Measurements from ENCODE around the gene TIGD1.
"Not testable (repeated sequence)": the region's sequence is repeated elsewhere in the genome, so short reads cannot be mapped to it uniquely, and the experiment has no call there.

Gene TIGD1

DNA sequence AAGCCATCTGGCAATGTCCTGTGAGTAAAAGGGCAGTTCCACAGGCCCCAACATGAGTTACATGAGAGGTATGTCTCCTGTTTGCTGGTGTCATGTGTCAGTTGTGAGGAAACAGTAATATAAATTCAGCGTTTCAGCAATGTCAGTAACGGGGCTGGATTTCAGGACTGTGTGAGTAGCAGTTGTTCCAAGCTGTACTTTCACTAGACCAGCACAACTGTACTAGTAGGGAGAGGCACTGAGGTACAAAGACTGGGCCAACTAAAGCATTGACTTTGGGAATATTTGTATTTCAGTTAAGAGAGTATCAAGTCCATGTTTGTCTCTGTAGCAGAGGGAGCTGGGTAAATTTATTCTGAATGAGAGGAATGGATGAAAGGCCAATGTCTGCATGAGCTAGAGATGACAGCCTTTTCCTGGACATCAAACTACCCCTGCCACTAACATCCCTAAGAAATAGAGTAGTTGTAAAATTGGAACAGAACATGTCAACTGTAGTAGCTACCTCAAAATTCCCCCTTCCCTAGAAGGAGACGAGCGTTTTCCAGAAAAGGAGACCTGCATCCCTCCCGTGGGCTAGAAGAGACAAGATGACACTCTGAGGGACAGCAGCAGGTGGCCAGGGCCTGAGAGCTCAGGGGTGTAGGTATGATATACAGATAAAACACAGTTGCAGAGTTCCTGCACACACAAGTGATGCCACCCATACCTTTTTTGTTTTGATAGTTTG lies 24.5 kb upstream of the TIGD1 start:
- no peaks in the 10 kb centered on the region for H3K4me1 ChIP-seq (ENCODE audit: low read length)
- H4K20me1 ChIP-seq (ENCODE audit: insufficient read depth, low read length), result no peaks in the 10 kb centered on the region
- H3K9me3 ChIP-seq (ENCODE audit: insufficient read depth, low read length), result no peaks in the 10 kb centered on the region
- H3K27me3 ChIP-seq (ENCODE audit: low read depth, low read length), result no peaks in the 10 kb centered on the region
- no peak for TF ChIP-seq CTCF (IDR thresholded peaks at IDR 0.05; ENCODE audit: low read depth, low read length)
- TF ChIP-seq EZH2phosphoT487 (IDR thresholded peaks at IDR 0.05; ENCODE audit: low read depth), result no peak
- H3K4me2 ChIP-seq (ENCODE audit: low read length), result no peak overlapping the region
- no peak overlapping the region for H3K4me3 ChIP-seq (ENCODE audit: low read length)
- H2AFZ ChIP-seq (ENCODE audit: low read depth, low read length), result no peak overlapping the region
- H3K27ac ChIP-seq (ENCODE audit: low read length), result no peak overlapping the region
- peaks cover 2% of the 10 kb centered on the region for H3K36me3 ChIP-seq (replicated peaks; ENCODE audit: low read depth, low read length)
- H3K9ac ChIP-seq (ENCODE audit: low read length), result no peak overlapping the region
- no peaks in the 10 kb centered on the region for H3K79me2 ChIP-seq (ENCODE audit: low read length)

DNA sequence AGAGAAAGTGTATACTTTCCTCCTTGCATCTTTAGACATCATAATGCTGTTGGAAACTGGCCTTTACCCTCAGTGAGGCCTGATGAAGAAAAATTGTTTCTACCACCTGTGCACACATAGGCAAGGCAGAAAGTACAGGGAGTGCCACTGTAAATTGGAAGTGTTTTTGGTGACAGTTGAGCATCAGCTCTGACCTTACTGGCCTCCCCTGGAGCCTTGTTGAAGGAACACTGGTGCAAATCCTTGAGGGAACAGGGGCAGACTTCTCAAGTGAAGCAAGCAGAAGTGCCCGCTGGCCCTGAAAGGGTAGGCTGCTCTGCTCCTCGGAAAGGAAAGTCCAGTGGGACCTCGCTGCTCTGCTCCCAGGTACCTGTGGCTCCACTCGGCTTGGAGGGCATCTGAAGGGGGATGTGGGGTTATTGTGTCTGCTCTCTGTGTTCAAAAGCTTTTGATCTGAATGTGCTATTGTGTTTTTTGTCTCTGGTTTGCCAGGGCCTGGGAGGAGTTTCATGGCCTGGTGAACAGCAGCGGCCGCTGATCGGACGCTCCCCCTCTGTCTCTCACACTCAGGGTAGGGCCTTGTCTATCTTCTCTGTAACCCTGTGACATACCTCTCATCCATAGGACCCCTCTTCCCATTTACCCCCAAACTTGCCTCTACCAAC lies 23.5 kb upstream of the TIGD1 start:
- Histone ChIP-seq H3K9me3 (ENCODE audit: insufficient read depth, low read length) (no peaks in the 10 kb centered on the region), H3K79me2 (ENCODE audit: low read length) (no peaks in the 10 kb centered on the region), H2AFZ (ENCODE audit: low read depth, low read length) (no peak overlapping the region), H3K4me1 (ENCODE audit: low read length) (no peaks in the 10 kb centered on the region), H3K27me3 (ENCODE audit: low read depth, low read length) (no peaks in the 10 kb centered on the region), H3K4me3 (ENCODE audit: low read length) (no peak overlapping the region), H3K4me2 (ENCODE audit: low read length) (no peak overlapping the region), H3K36me3 (replicated peaks; ENCODE audit: low read depth, low read length) (peaks cover 3% of the 10 kb centered on the region), H3K9ac (ENCODE audit: low read length) (no peak overlapping the region), H4K20me1 (ENCODE audit: insufficient read depth, low read length) (no peaks in the 10 kb centered on the region), H3K27ac (ENCODE audit: low read length) (no peak overlapping the region)
- TF ChIP-seq CTCF (IDR thresholded peaks at IDR 0.05; ENCODE audit: low read depth, low read length) (no peak), EZH2phosphoT487 (IDR thresholded peaks at IDR 0.05; ENCODE audit: low read depth) (no peak)

GRCh38 chr2:232573042-232573441 lies 22.7 kb upstream of the TIGD1 start:
- H4K20me1 ChIP-seq (ENCODE audit: insufficient read depth, low read length), result no peaks in the 10 kb centered on the region
- no peaks in the 10 kb centered on the region for H3K9me3 ChIP-seq (ENCODE audit: insufficient read depth, low read length)
- no peaks in the 10 kb centered on the region for H3K79me2 ChIP-seq (ENCODE audit: low read length)
- H3K36me3 ChIP-seq (replicated peaks; ENCODE audit: low read depth, low read length), result peaks cover 3% of the 10 kb centered on the region
- no peak overlapping the region for H2AFZ ChIP-seq (ENCODE audit: low read depth, low read length)
- no peaks in the 10 kb centered on the region for H3K4me1 ChIP-seq (ENCODE audit: low read length)
- no peaks in the 10 kb centered on the region for H3K27me3 ChIP-seq (ENCODE audit: low read depth, low read length)
- no peak overlapping the region for H3K4me3 ChIP-seq (ENCODE audit: low read length)
- H3K27ac ChIP-seq (ENCODE audit: low read length), result no peak overlapping the region
- TF ChIP-seq CTCF (IDR thresholded peaks at IDR 0.05; ENCODE audit: low read depth, low read length) (no peak), EZH2phosphoT487 (IDR thresholded peaks at IDR 0.05; ENCODE audit: low read depth) (no peak)
- H3K4me2 ChIP-seq (ENCODE audit: low read length), result no peak overlapping the region
- no peak overlapping the region for H3K9ac ChIP-seq (ENCODE audit: low read length)

- TF ChIP-seq EZH2phosphoT487 (IDR thresholded peaks at IDR 0.05; ENCODE audit: low read depth), result no peak
- no peak for TF ChIP-seq CTCF (IDR thresholded peaks at IDR 0.05; ENCODE audit: low read depth, low read length)
- Histone ChIP-seq H3K27ac (ENCODE audit: low read length) (no peak overlapping the region), H3K9me3 (ENCODE audit: insufficient read depth, low read length) (no peaks in the 10 kb centered on the region), H3K4me2 (ENCODE audit: low read length) (no peak overlapping the region), H2AFZ (ENCODE audit: low read depth, low read length) (no peak overlapping the region), H3K9ac (ENCODE audit: low read length) (no peak overlapping the region), H3K4me1 (ENCODE audit: low read length) (no peaks in the 10 kb centered on the region), H4K20me1 (ENCODE audit: insufficient read depth, low read length) (no peaks in the 10 kb centered on the region), H3K4me3 (ENCODE audit: low read length) (no peak overlapping the region), H3K79me2 (ENCODE audit: low read length) (no peaks in the 10 kb centered on the region), H3K27me3 (ENCODE audit: low read depth, low read length) (no peaks in the 10 kb centered on the region), H3K36me3 (replicated peaks; ENCODE audit: low read depth, low read length) (peaks cover 12% of the 10 kb centered on the region)
These were observed 20.7 kb upstream of the TIGD1 start for GRCh38 chr2:232571026-232571474.

GRCh38 chr2:232570481-232570880 lies 20.1 kb upstream of the TIGD1 start:
- H3K4me3 ChIP-seq (ENCODE audit: low read length); H3K9me3 ChIP-seq (ENCODE audit: insufficient read depth, low read length); H3K27me3 ChIP-seq (ENCODE audit: low read depth, low read length); H3K4me2 ChIP-seq (ENCODE audit: low read length); H3K79me2 ChIP-seq (ENCODE audit: low read length); H3K9ac ChIP-seq (ENCODE audit: low read length); H4K20me1 ChIP-seq (ENCODE audit: insufficient read depth, low read length); H3K4me1 ChIP-seq (ENCODE audit: low read length); H2AFZ ChIP-seq (ENCODE audit: low read depth, low read length); H3K27ac ChIP-seq (ENCODE audit: low read length): not testable (repeated sequence)
- peaks cover 12% of the 10 kb centered on the region for H3K36me3 ChIP-seq (replicated peaks; ENCODE audit: low read depth, low read length)
